ENCODE results near the gene NXNL1. TPM values are rescaled to one million over a fixed set of nuclear protein-coding genes. Genes with fewer than 3 reads are reported as not detected.

The NXNL1 gene
- total and polyA plus RNA-seq, 2 of the 4 experiments (the other 2 are of a cell fraction): not detected

DNA sequence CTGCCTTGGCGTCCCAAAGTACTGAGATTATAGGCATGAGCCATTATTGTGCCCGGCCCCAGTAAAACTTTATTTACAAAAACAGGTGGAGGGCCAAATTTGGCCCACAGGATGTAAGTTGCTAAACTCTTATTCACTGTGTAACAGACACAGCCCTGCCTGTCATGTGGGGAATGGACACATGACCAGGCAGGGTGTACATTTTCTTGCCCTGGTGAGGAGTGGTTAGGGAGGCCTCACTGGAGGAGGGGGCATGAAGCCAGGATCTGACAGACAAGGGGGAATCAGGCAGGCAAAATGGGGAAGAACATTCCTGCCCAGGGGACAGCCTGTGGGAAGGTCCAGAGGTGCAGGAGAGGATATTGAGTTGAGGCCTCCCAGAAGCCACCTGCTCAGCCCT, 43.3 kb upstream of the NXNL1 start:
- Histone ChIP-seq H3K56ac (ENCODE audit: extremely low read depth, insufficient read depth, low read length) (no peak overlapping the region), H3K27me3 (ENCODE audit: control insufficient read depth, insufficient read depth, low read length) (no peaks in the 10 kb centered on the region), H3K36me3 (ENCODE audit: control insufficient read depth, insufficient read depth, low read length) (peaks cover 27% of the 10 kb centered on the region), H3K9me3 (ENCODE audit: control insufficient read depth, insufficient read depth, low read length) (no peaks in the 10 kb centered on the region), H3K79me1 (ENCODE audit: low read depth in 1 of 2, low read length in 2 of 2) (peaks cover 19 to 74% of the 10 kb centered on the region in 2 experiments), H3K4me3 (ENCODE audit: insufficient read depth, low read depth, low read length) (no peak overlapping the region), H2BK15ac (ENCODE audit: low read depth, low read length) (no peak overlapping the region), H3K4ac (ENCODE audit: low read depth, low read length) (no peak overlapping the region), H3K27ac (ENCODE audit: insufficient read depth, low read length) (no peak overlapping the region), H3K4me2 (ENCODE audit: low read depth, low read length) (no peak overlapping the region), H2BK20ac (ENCODE audit: low read depth, low read length) (no peak overlapping the region), H4K20me1 (ENCODE audit: insufficient read depth, low read length) (peaks cover 20% of the 10 kb centered on the region), H2AK5ac (ENCODE audit: low read depth, low read length) (peak overlapping the region; percentile 15; the same call in 1 of the 2 replicates), H4K8ac (ENCODE audit: low read depth in 2 of 2, low read length in 2 of 2) (peak overlapping the region in 1 of 2 experiments; percentile 14; a peak in 1 of 4 replicates), H4K91ac (ENCODE audit: insufficient read depth, low read depth, low read length) (peak overlapping the region; percentile 9; the same call in 1 of the 2 replicates), H2BK120ac (ENCODE audit: low read depth, low read length) (no peak overlapping the region), H3K23ac (ENCODE audit: low read depth, low read length) (no peak overlapping the region), H3K18ac (ENCODE audit: low read depth, low read length) (no peak overlapping the region), H4K5ac (ENCODE audit: low read depth, low read length) (no peak overlapping the region), H3K14ac (replicated peaks; ENCODE audit: low read depth, low read length) (no peak overlapping the region), H2AFZ (replicated peaks; ENCODE audit: low read length, poor library complexity) (no peak overlapping the region), H3K9ac (ENCODE audit: low read depth, low read length) (no peak overlapping the region), H2BK5ac (ENCODE audit: low read depth, low read length, poor library complexity, severe bottlenecking) (peak overlapping the region; percentile 17), H3K9me1 (ENCODE audit: insufficient read depth, low read length) (peaks cover 13% of the 10 kb centered on the region), H2AK9ac (replicated peaks; ENCODE audit: low read depth, low read length, poor library complexity) (no peak overlapping the region), H3K4me1 (ENCODE audit: control insufficient read depth, insufficient read depth, low read length) (peaks cover 18% of the 10 kb centered on the region)
- in situ Hi-C loops (cut with MboI; ENCODE audit: low sequenced_read_pairs): no loop called here
- TF ChIP-seq CEBPB (IDR thresholded peaks at IDR 0.05; ENCODE audit: low read depth, low read length): no peak
- no peak for TF ChIP-seq NFE2L2 (IDR thresholded peaks at IDR 0.05; ENCODE audit: low read depth, low read length)
- TF ChIP-seq, protein P1, sequence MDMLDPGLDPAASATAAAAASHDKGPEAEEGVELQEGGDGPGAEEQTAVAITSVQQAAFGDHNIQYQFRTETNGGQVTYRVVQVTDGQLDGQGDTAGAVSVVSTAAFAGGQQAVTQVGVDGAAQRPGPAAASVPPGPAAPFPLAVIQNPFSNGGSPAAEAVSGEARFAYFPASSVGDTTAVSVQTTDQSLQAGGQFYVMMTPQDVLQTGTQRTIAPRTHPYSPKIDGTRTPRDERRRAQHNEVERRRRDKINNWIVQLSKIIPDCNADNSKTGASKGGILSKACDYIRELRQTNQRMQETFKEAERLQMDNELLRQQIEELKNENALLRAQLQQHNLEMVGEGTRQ (IDR thresholded peaks at IDR 0.05; ENCODE audit: low read depth, low read length): peak; percentile 76
- no peak for TF ChIP-seq RFX5 (IDR thresholded peaks at IDR 0.05; ENCODE audit: low read depth, low read length)
- BruUV-seq (replicated peaks): no TSS peak
- dilution Hi-C loops (cut with HindIII; ENCODE audit: low sequenced_read_pairs, unreplicated experiment): no loop called here
- ATAC-seq (ENCODE audit: low read depth) (no peak), DNase-seq (no peak)
- POLR2A ChIA-PET (ENCODE audit: unreplicated experiment): no interaction called here
- 100% methylated on average over 1 of the region's 2 CpGs; no CpG with 5 or more reads in 1 of the 2 experiments for WGBS, 2 experiments (ENCODE audit: extremely low coverage in 2 of 2, insufficient read length in 1 of 2)
- intact Hi-C loops (cut with micrococcal nuclease): no loop called here
- CTCF ChIA-PET: no interaction called here

All from IMR-90 (cell line).